ENCODE data around the gene RAMP2. TPM values are rescaled to one million over a fixed set of nuclear protein-coding genes. Genes with fewer than 3 reads are reported as not detected.

RAMP2 gene
- total RNA-seq, 1 experiment from 2014 or later: not detected

GRCh38 chr17:42781639-42782165 lies 20.7 kb downstream of the RAMP2 start:
- no TSS peak for BruUV-seq (replicated peaks)
- H3K36me3 Mint-ChIP-seq (ENCODE audit: insufficient read depth, unreplicated experiment): peaks cover 32% of the 10 kb centered on the region
- H3K4me3 Mint-ChIP-seq (ENCODE audit: low read depth, unreplicated experiment): no peak overlapping the region
- CTCF ChIA-PET: interaction anchor here (0.7 to 1.6 kb wide), 2 partner anchors 15 to 18 kb away, joined by 6 to 7 read pairs; no protein-coding TSS in a partner anchor
- peaks cover 9% of the 10 kb centered on the region for H3K4me1 Mint-ChIP-seq (ENCODE audit: low read depth, unreplicated experiment)
- no peak overlapping the region for H3K27ac Mint-ChIP-seq (ENCODE audit: unreplicated experiment)
- no peak for DNase-seq
- peaks cover 57% of the 10 kb centered on the region for H3K27me3 Mint-ChIP-seq (ENCODE audit: unreplicated experiment)
- no peaks in the 10 kb centered on the region for H3K9me3 Mint-ChIP-seq (ENCODE audit: low read depth, unreplicated experiment)
- intact Hi-C loops (cut with micrococcal nuclease; ENCODE audit: unreplicated experiment): no loop called here
- TF ChIP-seq CTCF (IDR thresholded peaks at IDR 0.05; ENCODE audit: unreplicated experiment): no peak

- no peak for TF ChIP-seq CTCF (IDR thresholded peaks at IDR 0.05; ENCODE audit: unreplicated experiment)
- CTCF ChIA-PET: interaction anchor here (0.6 to 0.7 kb wide), 4 partner anchors 15 to 242 kb away, joined by 3 to 7 read pairs (median 3); partner anchors contain the start of gene BECN1
- Mint-ChIP-seq H3K27me3 (ENCODE audit: unreplicated experiment) (peaks cover 64% of the 10 kb centered on the region), H3K9me3 (ENCODE audit: low read depth, unreplicated experiment) (no peaks in the 10 kb centered on the region), H3K27ac (ENCODE audit: unreplicated experiment) (no peak overlapping the region), H3K36me3 (ENCODE audit: insufficient read depth, unreplicated experiment) (peaks cover 28% of the 10 kb centered on the region), H3K4me3 (ENCODE audit: low read depth, unreplicated experiment) (no peak overlapping the region), H3K4me1 (ENCODE audit: low read depth, unreplicated experiment) (peaks cover 9% of the 10 kb centered on the region)
- intact Hi-C loops (cut with micrococcal nuclease; ENCODE audit: unreplicated experiment): no loop called here
- no peak for DNase-seq
- BruUV-seq (replicated peaks): no TSS peak
These were observed 21.4 kb downstream of the RAMP2 start for GRCh38 chr17:42782166-42783061.

GRCh38 chr17:42783062-42783790 lies 22.2 kb downstream of the RAMP2 start:
- DNase-seq: no peak
- H3K4me1 Mint-ChIP-seq (ENCODE audit: low read depth, unreplicated experiment): peaks cover 9% of the 10 kb centered on the region
- no peak overlapping the region for H3K4me3 Mint-ChIP-seq (ENCODE audit: low read depth, unreplicated experiment)
- no peak for TF ChIP-seq CTCF (IDR thresholded peaks at IDR 0.05; ENCODE audit: unreplicated experiment)
- H3K36me3 Mint-ChIP-seq (ENCODE audit: insufficient read depth, unreplicated experiment): peaks cover 21% of the 10 kb centered on the region
- H3K27me3 Mint-ChIP-seq (ENCODE audit: unreplicated experiment): peaks cover 72% of the 10 kb centered on the region
- intact Hi-C loops (cut with micrococcal nuclease; ENCODE audit: unreplicated experiment): no loop called here
- BruUV-seq (replicated peaks): no TSS peak
- no peak overlapping the region for H3K27ac Mint-ChIP-seq (ENCODE audit: unreplicated experiment)
- CTCF ChIA-PET: interaction anchor here (0.5 kb wide), 1 partner anchor 40 kb away, joined by 3 read pairs; no protein-coding TSS in a partner anchor
- H3K9me3 Mint-ChIP-seq (ENCODE audit: low read depth, unreplicated experiment): no peaks in the 10 kb centered on the region

- Mint-ChIP-seq H3K4me1 (ENCODE audit: low read depth, unreplicated experiment) (peaks cover 9% of the 10 kb centered on the region), H3K9me3 (ENCODE audit: low read depth, unreplicated experiment) (no peaks in the 10 kb centered on the region), H3K4me3 (ENCODE audit: low read depth, unreplicated experiment) (no peak overlapping the region), H3K27me3 (ENCODE audit: unreplicated experiment) (peaks cover 77% of the 10 kb centered on the region), H3K36me3 (ENCODE audit: insufficient read depth, unreplicated experiment) (peaks cover 21% of the 10 kb centered on the region), H3K27ac (ENCODE audit: unreplicated experiment) (no peak overlapping the region)
- no peak for DNase-seq
- intact Hi-C loops (cut with micrococcal nuclease; ENCODE audit: unreplicated experiment): no loop called here
- CTCF ChIA-PET: interaction anchor here (0.5 kb wide), 1 partner anchor 41 kb away, joined by 3 read pairs; no protein-coding TSS in a partner anchor
- TF ChIP-seq CTCF (IDR thresholded peaks at IDR 0.05; ENCODE audit: unreplicated experiment): no peak
- no TSS peak for BruUV-seq (replicated peaks)
These were observed 22.7 kb downstream of the RAMP2 start for GRCh38 chr17:42783791-42784138.

Data from Calu3 (cell line).